Fibroblast of pulmonary artery (primary cell): ENCODE data around the gene PDGFD.

Source experiments
- DNase-seq: peaks from one replicate; pipeline ENCODE4 v3.0.0-alpha.2; 2010; ENCODE audit warnings: low read depth
- H3K4me3 ChIP-seq: replicated peaks from 2 replicates; pipeline ENCODE4 v1.5.1; 2011; ENCODE audit warnings: low read depth, mild to moderate bottlenecking, control low read depth, low read length, moderate library complexity
- TF ChIP-seq, protein P1 (sequence below): IDR thresholded peaks from 2 replicates; pipeline ENCODE4 v1.5.1; 2011; ENCODE audit warnings: mild to moderate bottlenecking, control low read depth, low read length, inconsistent platforms; ENCODE audit errors: missing control alignments

PDGFD gene

DNA sequence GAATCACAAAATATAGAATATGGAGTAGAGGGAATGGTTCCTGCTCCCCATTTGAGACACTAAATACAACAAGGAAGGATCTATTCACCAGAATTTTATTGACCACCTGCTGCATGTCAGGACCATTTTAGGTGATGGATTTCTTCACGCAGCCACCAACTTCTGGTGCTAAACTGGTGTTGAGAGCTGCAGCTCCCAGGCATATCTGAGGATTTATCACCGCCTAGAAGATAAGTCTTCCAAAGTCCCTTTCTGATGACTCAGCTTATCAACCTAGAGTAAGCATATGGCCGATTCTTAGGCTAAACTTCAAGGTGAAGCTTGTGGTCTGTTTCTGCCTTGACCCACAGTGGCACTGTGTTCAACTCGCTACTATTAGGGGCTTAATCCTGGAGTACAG lies 120.8 kb downstream of the PDGFD start:
- TF ChIP-seq, protein P1, sequence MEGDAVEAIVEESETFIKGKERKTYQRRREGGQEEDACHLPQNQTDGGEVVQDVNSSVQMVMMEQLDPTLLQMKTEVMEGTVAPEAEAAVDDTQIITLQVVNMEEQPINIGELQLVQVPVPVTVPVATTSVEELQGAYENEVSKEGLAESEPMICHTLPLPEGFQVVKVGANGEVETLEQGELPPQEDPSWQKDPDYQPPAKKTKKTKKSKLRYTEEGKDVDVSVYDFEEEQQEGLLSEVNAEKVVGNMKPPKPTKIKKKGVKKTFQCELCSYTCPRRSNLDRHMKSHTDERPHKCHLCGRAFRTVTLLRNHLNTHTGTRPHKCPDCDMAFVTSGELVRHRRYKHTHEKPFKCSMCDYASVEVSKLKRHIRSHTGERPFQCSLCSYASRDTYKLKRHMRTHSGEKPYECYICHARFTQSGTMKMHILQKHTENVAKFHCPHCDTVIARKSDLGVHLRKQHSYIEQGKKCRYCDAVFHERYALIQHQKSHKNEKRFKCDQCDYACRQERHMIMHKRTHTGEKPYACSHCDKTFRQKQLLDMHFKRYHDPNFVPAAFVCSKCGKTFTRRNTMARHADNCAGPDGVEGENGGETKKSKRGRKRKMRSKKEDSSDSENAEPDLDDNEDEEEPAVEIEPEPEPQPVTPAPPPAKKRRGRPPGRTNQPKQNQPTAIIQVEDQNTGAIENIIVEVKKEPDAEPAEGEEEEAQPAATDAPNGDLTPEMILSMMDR = no peak
- no peak for DNase-seq
- H3K4me3 ChIP-seq = no peak overlapping the region

DNA sequence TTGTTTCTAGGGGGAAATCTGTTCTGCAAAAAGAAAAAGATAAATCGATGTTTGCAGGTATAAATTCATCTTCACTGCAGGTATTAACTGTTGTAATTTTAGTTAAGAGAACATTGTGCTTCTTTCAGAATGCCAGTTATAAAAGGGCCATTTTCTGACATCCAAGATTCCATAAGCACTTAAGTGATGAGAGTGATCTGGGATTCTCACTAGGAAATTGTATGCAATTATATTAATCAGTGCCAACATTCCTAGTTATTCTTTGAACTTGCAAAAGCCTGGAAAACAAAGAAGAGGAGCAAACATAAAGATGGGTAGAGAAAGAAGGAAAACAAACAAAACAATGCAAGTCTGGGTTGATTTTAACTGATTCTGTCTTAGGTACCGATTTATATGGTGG lies 122.2 kb downstream of the PDGFD start:
- no peak overlapping the region for H3K4me3 ChIP-seq
- TF ChIP-seq, protein P1 = no peak
- no peak for DNase-seq

DNA sequence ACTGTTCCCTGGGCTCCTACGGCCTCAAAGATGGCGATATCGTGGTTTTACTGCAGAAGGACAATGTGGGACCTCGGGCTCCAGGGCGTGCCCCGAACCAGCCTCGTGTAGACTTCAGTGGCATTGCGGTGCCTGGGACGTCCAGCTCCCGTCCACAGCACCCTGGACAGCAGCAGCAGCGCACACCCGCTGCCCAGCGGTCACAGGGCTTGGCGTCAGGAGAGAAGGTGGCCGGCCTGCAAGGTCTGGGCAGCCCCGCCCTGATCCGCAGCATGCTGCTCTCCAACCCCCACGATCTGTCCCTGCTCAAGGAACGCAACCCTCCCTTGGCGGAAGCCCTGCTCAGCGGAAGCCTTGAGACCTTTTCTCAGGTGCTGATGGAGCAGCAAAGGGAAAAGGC lies 127.0 kb downstream of the PDGFD start:
- no peak overlapping the region for H3K4me3 ChIP-seq
- TF ChIP-seq, protein P1 = no peak
- no peak for DNase-seq

- H3K4me3 ChIP-seq = no peak within 1 kb of the TSS
- TF ChIP-seq, protein P1 = no peak
- DNase-seq = no peak
These were observed 127.4 kb downstream of the PDGFD start, which contains the start of gene DDI1 for GRCh38 chr11:104036588-104036987. Gene DDI1 (plus strand): TSS chr11:104036640. CDS start chr11:104036823, 183 bp downstream.

- no peak overlapping the region for H3K4me3 ChIP-seq
- DNase-seq = peak; percentile 63
- TF ChIP-seq, protein P1 = no peak
These were observed 130.4 kb downstream of the PDGFD start for GRCh38 chr11:104033561-104033960.

DNA sequence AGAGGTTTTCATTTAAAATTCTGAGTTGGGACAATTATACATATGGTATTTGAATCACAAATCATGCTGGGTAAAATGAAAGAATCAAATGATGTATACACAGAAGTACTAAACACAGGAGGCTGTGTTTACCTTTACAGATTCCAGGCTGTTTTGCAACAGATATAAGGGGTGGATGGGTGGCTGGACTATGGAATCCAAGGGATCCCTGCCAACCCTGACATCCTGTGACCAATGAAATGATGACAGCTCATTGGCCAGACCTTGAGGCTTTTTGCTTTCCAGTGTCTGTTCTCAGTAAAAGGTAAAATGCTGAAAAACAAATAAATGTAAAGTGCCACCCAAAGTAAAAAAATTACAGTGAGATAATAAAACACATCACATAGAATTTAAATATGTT lies 130.8 kb downstream of the PDGFD start:
- TF ChIP-seq, protein P1 = no peak
- H3K4me3 ChIP-seq = no peak overlapping the region

GRCh38 chr11:104028476-104029263 lies 135.3 kb downstream of the PDGFD start:
- peak; percentile 48 for DNase-seq
- no peak overlapping the region for H3K4me3 ChIP-seq
- TF ChIP-seq, protein P1 = no peak

More for the DNA sequence above, 130.8 kb downstream of the PDGFD start:
- peak; percentile 92 for DNase-seq
